ENCODE data around the gene ZC3H13.

The ZC3H13 gene

GRCh38 chr13:45954836-45955800, 97.4 kb downstream of the ZC3H13 start:
- ChIA-PET CTCF (interaction anchor here (0.8 to 1.6 kb wide), 4 partner anchors 11 to 171 kb away, joined by 3 to 4 read pairs (median 3); no protein-coding TSS in a partner anchor), POLR2A (no interaction called here)
- no peak for TF ChIP-seq CTCF (IDR thresholded peaks at IDR 0.05; ENCODE audit: insufficient read depth, low read length, missing control alignments)
- H3K4me3 ChIP-seq (ENCODE audit: low read depth, low read length): no peak overlapping the region
- no peak for DNase-seq (ENCODE audit: low read depth, low spot score)

GRCh38 chr13:45953082-45953481, 99.5 kb downstream of the ZC3H13 start:
- ChIA-PET POLR2A (interaction anchor here (1.1 kb wide), 1 partner anchor 586 kb away, joined by 3 read pairs; no protein-coding TSS in a partner anchor), CTCF (interaction anchor here (1.3 to 1.4 kb wide), 2 partner anchors 13 to 146 kb away, joined by 3 to 4 read pairs; no protein-coding TSS in a partner anchor)
- no peak for DNase-seq (ENCODE audit: low read depth, low spot score)
- no peak for TF ChIP-seq CTCF (IDR thresholded peaks at IDR 0.05; ENCODE audit: insufficient read depth, low read length, missing control alignments)
- H3K4me3 ChIP-seq (ENCODE audit: low read depth, low read length): no peak overlapping the region

- CTCF ChIA-PET: no interaction called here
- POLR2A ChIA-PET: no interaction called here
- no peak for DNase-seq (ENCODE audit: low read depth, low spot score)
- TF ChIP-seq CTCF (IDR thresholded peaks at IDR 0.05; ENCODE audit: insufficient read depth, low read length, missing control alignments): no peak
- no peak overlapping the region for H3K4me3 ChIP-seq (ENCODE audit: low read depth, low read length)
These were observed 100.8 kb downstream of the ZC3H13 start for GRCh38 chr13:45951724-45952123.

GRCh38 chr13:45951166-45951565, 101.4 kb downstream of the ZC3H13 start:
- ChIA-PET POLR2A (no interaction called here), CTCF (no interaction called here)
- no peak for TF ChIP-seq CTCF (IDR thresholded peaks at IDR 0.05; ENCODE audit: insufficient read depth, low read length, missing control alignments)
- H3K4me3 ChIP-seq (ENCODE audit: low read depth, low read length): no peak overlapping the region
- DNase-seq (ENCODE audit: low read depth, low spot score): no peak

- ChIA-PET POLR2A (no interaction called here), CTCF (no interaction called here)
These were observed 102.1 kb downstream of the ZC3H13 start for GRCh38 chr13:45950386-45951000.

More at GRCh38 chr13:45950386-45951000, 102.1 kb downstream of the ZC3H13 start:
- TF ChIP-seq CTCF (IDR thresholded peaks at IDR 0.05; ENCODE audit: insufficient read depth, low read length, missing control alignments): no peak
- no peak overlapping the region for H3K4me3 ChIP-seq (ENCODE audit: low read depth, low read length)
- DNase-seq (ENCODE audit: low read depth, low spot score): no peak
